GM10847 (cell line): ENCODE results near the gene EPHA6.

Experiments used
- POLR2A ChIP-seq: IDR thresholded peaks from 2 replicates; pipeline ENCODE4 v1.6.1; 2011; ENCODE audit not compliant: insufficient read length; ENCODE audit errors: extremely low read depth

The EPHA6 gene

DNA sequence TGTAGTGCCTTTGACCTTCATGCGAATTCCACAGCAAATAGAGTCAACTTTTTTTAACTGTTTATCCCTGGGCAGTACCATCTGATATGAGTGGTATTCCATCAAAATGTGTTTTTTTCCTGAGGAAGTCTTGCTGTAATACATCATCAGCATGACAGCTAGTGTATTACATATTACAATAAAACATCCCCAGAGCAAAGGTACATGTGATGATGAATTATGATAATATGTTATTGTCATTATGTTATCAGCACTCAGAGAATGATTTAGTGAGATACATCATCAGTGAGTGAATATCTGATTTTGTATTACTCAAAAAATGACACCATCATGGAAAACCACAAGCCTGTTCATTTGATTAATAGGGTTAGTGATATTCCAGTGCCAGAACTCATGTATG, 880.5 kb downstream of the EPHA6 start:
- no peak for TF ChIP-seq POLR2A

DNA sequence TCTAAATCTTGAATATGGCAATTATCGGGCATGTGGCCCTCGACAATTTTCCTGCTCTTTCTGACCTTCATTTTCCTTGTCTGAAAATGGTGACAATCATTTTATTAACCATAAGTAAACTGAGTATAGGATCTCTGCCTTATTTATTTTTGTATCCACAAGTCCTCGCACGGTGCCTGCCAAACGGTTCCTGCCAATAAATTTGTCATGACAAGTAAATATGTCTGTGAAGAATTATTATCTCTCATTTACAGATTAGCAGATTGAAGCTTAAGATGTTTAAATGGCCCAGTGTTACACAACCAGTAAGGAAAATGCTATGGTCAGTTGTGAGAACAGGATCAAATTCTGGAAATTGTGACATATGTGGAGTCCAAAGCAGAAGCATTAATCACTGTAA, 884.3 kb downstream of the EPHA6 start:
- no peak for TF ChIP-seq POLR2A

DNA sequence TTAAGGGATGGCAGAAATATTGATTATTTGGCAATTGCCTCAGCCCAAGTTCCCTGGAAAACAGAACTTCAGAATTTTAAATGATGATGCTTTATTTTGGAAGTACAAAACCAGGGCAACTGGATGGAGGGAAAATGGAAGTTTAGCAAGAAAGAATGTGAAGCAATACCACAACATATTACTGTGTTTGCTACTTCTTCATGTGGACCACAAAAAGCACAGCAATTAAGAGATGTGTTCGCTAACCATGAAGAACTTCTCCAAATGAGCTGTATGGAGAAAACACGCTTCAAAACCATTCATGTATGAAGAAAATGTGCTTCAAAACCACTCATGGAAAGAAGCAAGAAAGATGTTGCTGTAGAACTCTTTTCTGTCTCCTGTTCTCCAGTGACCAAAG, 885.5 kb downstream of the EPHA6 start:
- no peak for TF ChIP-seq POLR2A

DNA sequence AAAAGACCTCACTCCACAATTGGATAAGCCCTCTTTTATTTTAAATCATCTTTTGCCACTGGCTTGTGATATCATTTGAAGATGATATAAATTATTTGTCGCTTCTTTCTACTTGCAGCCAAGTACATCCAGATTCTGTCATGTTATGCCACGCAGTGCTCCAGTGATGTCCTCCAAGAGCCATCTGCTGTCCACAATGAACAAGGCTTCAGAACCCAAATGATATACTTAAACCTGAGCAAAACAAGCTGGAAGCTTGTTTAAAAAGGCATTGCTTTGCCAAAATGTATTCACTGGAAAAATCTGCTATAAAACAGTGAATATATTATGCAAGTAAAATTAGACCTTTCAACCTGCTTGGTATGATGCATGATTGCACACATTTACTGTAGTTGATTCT, 891.4 kb downstream of the EPHA6 start:
- TF ChIP-seq POLR2A, result no peak

- TF ChIP-seq POLR2A, result no peak
These were observed 891.8 kb downstream of the EPHA6 start for GRCh38 chr3:97706226-97706625.

- TF ChIP-seq POLR2A, result no peak
These were observed 897.3 kb downstream of the EPHA6 start for GRCh38 chr3:97711654-97712053.

DNA sequence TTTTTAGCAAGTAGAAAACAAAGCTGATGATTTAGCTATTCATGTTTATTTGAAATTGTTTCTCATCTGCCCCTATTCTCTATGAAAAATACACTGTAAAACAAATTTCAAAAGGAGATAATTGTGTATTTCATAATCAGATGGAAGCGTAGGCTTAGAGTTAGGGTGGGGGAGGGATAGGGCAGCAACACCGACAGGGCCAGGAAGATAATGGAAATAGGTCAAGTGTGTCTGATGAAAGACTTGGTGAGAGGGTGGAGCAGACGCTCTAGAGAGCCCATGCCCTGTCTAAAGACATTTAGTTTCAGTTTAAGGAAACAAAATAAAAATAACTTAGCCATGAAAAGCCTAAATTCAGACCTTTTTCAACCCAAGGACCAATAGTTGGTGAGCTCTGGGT, 898.5 kb downstream of the EPHA6 start:
- no peak for TF ChIP-seq POLR2A

DNA sequence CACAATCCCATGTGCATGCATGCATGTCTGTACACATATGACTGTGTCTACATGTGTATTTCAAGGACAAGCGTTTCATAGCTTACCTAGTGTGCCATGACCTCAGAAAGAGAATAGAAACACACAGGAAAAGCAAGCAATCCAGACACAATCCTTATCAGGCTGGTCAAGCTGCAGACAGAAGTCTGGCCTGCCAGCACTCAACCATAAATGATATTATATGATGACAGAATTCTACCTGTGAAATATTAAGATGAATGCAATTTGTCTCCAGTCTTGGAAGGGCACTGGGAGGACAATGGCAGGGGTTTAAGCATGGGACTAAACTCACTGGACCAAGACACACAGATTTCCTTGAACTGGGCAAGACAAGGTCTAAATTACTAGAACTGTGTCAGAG, 899.2 kb downstream of the EPHA6 start:
- TF ChIP-seq POLR2A, result no peak

- no peak for TF ChIP-seq POLR2A
These were observed 904.9 kb downstream of the EPHA6 start for GRCh38 chr3:97719156-97719821.

DNA sequence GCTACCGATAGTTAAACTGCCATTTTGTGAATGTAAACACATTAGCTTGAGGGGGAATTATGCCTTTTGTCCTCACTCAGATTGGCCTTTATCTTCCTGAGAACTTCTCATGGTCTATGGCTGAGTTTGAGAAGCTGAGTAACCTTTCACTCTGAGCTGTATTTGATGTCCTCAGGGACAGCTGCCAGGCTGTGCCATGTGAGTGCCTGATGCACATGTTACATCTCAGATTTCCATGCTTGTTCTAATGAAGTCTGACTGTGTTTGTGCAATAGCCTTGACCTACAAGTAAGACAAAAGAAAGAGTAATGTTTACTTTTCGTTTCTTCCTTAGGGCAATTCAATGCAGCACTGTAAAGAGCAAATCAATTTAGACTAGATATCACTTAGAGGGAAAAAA, 906.0 kb downstream of the EPHA6 start:
- TF ChIP-seq POLR2A, result no peak

DNA sequence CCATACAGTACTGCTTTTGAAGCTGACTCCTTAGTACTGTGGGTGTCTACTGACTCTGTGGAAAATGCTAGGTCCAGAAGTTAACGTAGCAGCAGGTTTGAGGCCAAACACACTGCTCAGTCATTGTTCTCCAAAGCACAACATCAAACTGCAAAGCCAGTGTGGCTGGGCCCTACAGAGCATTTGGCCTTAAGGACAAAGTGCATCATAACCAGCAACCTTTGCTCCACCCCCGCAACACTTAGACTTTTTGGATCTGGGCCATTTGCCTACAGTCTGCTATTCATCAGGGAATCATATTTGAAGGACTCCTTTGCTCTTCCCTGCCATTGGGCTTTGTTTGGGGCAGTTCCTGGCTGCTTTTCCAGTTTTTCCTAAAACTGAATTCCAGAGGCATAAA, 907.1 kb downstream of the EPHA6 start:
- no peak for TF ChIP-seq POLR2A

GRCh38 chr3:97736928-97737327, 922.5 kb downstream of the EPHA6 start:
- TF ChIP-seq POLR2A, result no peak

DNA sequence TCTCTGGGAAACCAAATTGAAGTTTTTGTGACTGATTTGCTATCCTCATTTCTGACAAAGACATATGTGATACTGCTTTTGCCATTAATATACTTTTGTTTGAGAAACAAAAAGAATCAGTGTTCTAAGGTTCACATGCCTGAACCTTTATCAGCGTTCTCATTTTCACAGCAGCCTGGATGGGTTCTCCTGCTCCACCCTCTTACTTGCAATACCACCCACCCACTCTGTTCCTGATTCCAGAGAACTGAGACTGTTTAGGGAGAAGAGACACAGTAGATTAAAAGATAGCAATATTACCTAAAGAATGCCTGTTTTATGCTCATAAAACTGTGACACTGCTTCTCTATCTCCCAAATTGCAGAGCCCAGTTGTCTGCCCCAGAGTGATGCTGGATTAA, 924.4 kb downstream of the EPHA6 start:
- no peak for TF ChIP-seq POLR2A

GRCh38 chr3:97742036-97742435, 927.6 kb downstream of the EPHA6 start:
- TF ChIP-seq POLR2A, result no peak

DNA sequence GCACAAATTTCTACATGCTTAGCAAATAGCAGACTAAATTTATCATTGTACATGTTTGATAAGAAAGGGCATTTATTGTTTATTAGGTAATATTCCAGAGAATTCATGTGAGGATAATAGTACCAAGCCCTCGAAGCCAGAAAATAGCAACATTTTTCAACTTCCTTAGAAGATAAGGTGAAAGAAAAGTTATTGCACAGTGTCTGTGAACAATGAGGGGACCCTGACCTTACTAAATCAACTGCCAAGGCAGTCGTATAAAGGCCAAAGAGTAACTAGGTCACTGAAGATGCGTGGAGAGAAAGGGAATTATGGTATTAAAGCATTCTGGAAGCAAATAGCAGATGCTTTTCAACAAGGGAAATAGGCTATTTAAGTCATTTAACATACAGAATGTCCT, 929.9 kb downstream of the EPHA6 start:
- no peak for TF ChIP-seq POLR2A

DNA sequence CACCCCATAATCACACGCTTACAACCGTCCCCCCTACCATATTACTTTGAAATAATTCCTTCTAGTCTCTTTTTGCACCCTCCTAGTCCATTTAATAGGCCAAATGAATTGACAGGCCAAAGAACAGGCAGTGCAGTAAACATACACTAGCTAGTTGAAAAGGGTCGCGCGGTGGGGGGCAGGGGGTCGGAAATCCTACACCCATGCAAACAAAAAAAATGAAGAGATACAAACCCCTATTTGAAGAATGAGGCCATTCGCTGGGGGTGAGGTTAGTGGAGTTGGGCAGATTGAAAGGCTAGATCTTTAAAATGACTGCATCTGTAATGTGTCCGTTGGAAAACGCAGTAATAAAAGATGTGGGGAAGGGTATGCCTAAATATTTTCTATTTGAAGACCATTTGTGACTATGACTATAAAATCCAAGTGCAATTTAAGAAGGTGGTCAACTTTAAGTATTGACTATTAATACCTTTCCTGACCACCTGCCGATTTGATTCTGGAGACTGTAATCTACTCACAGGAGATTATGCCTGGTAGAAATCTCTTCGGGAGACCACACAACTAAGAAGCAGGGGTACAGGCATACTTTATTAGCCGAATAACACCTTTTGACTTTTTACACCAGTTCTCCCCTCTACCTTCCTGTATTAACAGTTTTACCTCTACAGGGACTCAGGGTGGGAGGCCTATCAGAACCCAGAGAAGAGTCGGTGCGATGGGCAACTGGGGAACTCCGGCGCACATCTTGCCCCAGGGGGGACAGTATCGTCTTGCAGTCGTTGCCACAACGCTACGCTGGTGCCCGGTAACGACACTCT, 949.4 kb downstream of the EPHA6 start:
- no peak for TF ChIP-seq POLR2A
